Smooth muscle cell (in vitro differentiated cells): Measurements from ENCODE around the gene AGAP3. TPM values are rescaled to one million over a fixed set of nuclear protein-coding genes. Genes with fewer than 3 reads are reported as not detected.

Experiments
- DNase-seq: peaks from one replicate; lab custom pipeline; 2025; ENCODE audit not compliant: unreplicated experiment; lab: John Stamatoyannopoulos, UW
- H2AFZ ChIP-seq: fragments of 200-600 bp; sonication (generic); 2 replicates; pipeline ENCODE4 v1.6.0; 2016; ENCODE audit warnings: antibody characterized with exemption, low read depth, mild to moderate bottlenecking
- H3F3A ChIP-seq: fragments of 200-600 bp; sonication (generic); 2 replicates; pipeline ENCODE4 v1.6.0; 2017; ENCODE audit warnings: antibody characterized with exemption, low read depth
- H3K27ac ChIP-seq: fragments of 200-600 bp; sonication (generic); 2 replicates; pipeline ENCODE4 v1.5.1; 2016; ENCODE audit warnings: low read depth, mild to moderate bottlenecking
- H3K27me3 ChIP-seq: fragments of 200-600 bp; sonication (generic); 2 replicates; pipeline ENCODE4 v1.6.1; 2016; ENCODE audit warnings: low read depth, mild to moderate bottlenecking
- H3K36me3 ChIP-seq: fragments of 200-600 bp; sonication (generic); 2 replicates; pipeline ENCODE4 v1.5.1; 2016; ENCODE audit warnings: low read depth
- H3K4me1 ChIP-seq: fragments of 200-600 bp; sonication (generic); 2 replicates; pipeline ENCODE4 v1.5.1; 2016; ENCODE audit warnings: low read depth
- H3K4me2 ChIP-seq: fragments of 200-600 bp; sonication (generic); 2 replicates; pipeline ENCODE4 v1.6.0; 2016; ENCODE audit warnings: mild to moderate bottlenecking
- H3K4me3 ChIP-seq: fragments of 200-600 bp; sonication (generic); 2 replicates; pipeline ENCODE4 v1.5.1; 2016; ENCODE audit warnings: mild to moderate bottlenecking
- H3K79me2 ChIP-seq: fragments of 200-600 bp; sonication (generic); 2 replicates; pipeline ENCODE4 v1.6.0; 2016; ENCODE audit warnings: low read depth, mild to moderate bottlenecking
- H3K9ac ChIP-seq: fragments of 200-600 bp; sonication (generic); 2 replicates; pipeline ENCODE4 v1.6.0; 2016; ENCODE audit warnings: low read depth
- H3K9me3 ChIP-seq: fragments of 200-600 bp; sonication (generic); replicated peaks from 2 replicates; pipeline ENCODE4 v1.5.1; 2016; ENCODE audit warnings: low read depth
- H4K20me1 ChIP-seq: fragments of 200-600 bp; sonication (generic); 2 replicates; pipeline ENCODE4 v1.6.0; 2016; ENCODE audit warnings: low read depth
- CTCF ChIP-seq: fragments of 200-600 bp; sonication (generic); IDR thresholded peaks from 2 replicates; pipeline ENCODE4 v1.5.1; 2017; ENCODE audit warnings: borderline replicate concordance, mild to moderate bottlenecking, antibody characterized with exemption; ENCODE audit not compliant: insufficient read depth, poor library complexity, severe bottlenecking
- WGBS: methylation state at CpG from one replicate; pipeline ENCODE4 v1.1.7; 2016; ENCODE audit warnings: low lambda C conversion rate; 5-methylcytosine and 5-hydroxymethylcytosine counted together
- polyA plus RNA-seq: library from polyadenylated mRNA; unstranded; fragments of >200 nt; fragmentation: Nextera tagmentation; extraction: Ambion mirVana; gene quantifications from 2 replicates; pipeline ENCODE4 v1.2.1, GENCODE V29; 2016
- total RNA-seq: library from RNA; depleted of rRNA; stranded (reverse); fragments of >200 nt; gene quantifications from 2 replicates; pipeline ENCODE4 v1.2.3, GENCODE V29; 2014

Gene AGAP3
- total and polyA plus RNA-seq, 2 experiments from 2014 or later = 29.8 to 51.4 TPM

- no peak overlapping the region for H2AFZ ChIP-seq
- H3K9ac ChIP-seq = no peak overlapping the region
- DNase-seq = no peak
- H3K4me1 ChIP-seq = no peaks in the 10 kb centered on the region
- no peak overlapping the region for H3K27ac ChIP-seq
- 93% methylated on average over 3 of the region's 3 CpGs for WGBS
- peaks cover 72% of the 10 kb centered on the region for H3K79me2 ChIP-seq
- H3K36me3 ChIP-seq = no peaks in the 10 kb centered on the region
- TF ChIP-seq CTCF = no peak
- H3K9me3 ChIP-seq = no peaks in the 10 kb centered on the region
- H3K4me3 ChIP-seq = no peak overlapping the region
- H3F3A ChIP-seq = no peaks in the 10 kb centered on the region
- H3K27me3 ChIP-seq = no peaks in the 10 kb centered on the region
- no peak overlapping the region for H3K4me2 ChIP-seq
- peaks cover 91% of the 10 kb centered on the region for H4K20me1 ChIP-seq
These were observed 16.7 kb downstream of the AGAP3 start for GRCh38 chr7:151102991-151103390.

- H3K4me2 ChIP-seq = no peak overlapping the region
- H3K36me3 ChIP-seq = no peaks in the 10 kb centered on the region
- H4K20me1 ChIP-seq = peaks cover 90% of the 10 kb centered on the region
- 79% methylated on average over 12 of the region's 12 CpGs for WGBS
- no peak overlapping the region for H3K27ac ChIP-seq
- H3K9me3 ChIP-seq = no peaks in the 10 kb centered on the region
- no peaks in the 10 kb centered on the region for H3K27me3 ChIP-seq
- no peak for DNase-seq
- H3K9ac ChIP-seq = no peak overlapping the region
- H3K4me3 ChIP-seq = no peak overlapping the region
- H3K79me2 ChIP-seq = peaks cover 71% of the 10 kb centered on the region
- no peak for TF ChIP-seq CTCF
- H2AFZ ChIP-seq = no peak overlapping the region
- H3K4me1 ChIP-seq = no peaks in the 10 kb centered on the region
- peaks cover 4% of the 10 kb centered on the region for H3F3A ChIP-seq
These were observed 17.7 kb downstream of the AGAP3 start for GRCh38 chr7:151103973-151104372.

- Histone ChIP-seq H3K27me3 (no peaks in the 10 kb centered on the region), H3K9ac (no peak overlapping the region), H3K9me3 (no peaks in the 10 kb centered on the region), H4K20me1 (peaks cover 90% of the 10 kb centered on the region), H3K27ac (peak overlapping the region; percentile 44), H3K4me3 (no peak overlapping the region), H3K79me2 (peaks cover 69% of the 10 kb centered on the region), H3K36me3 (no peaks in the 10 kb centered on the region), H3F3A (peaks cover 4% of the 10 kb centered on the region), H3K4me2 (no peak overlapping the region), H2AFZ (no peak overlapping the region), H3K4me1 (no peaks in the 10 kb centered on the region)
- TF ChIP-seq CTCF = no peak
- 71% methylated on average over 23 of the region's 23 CpGs for WGBS
- DNase-seq = no peak
These were observed 18.3 kb downstream of the AGAP3 start for GRCh38 chr7:151104411-151105235.

- Histone ChIP-seq H3K27me3 (no peaks in the 10 kb centered on the region), H3K9ac (no peak overlapping the region), H3K4me1 (no peaks in the 10 kb centered on the region), H3K4me3 (no peak overlapping the region), H3K4me2 (no peak overlapping the region), H3K36me3 (no peaks in the 10 kb centered on the region), H3K27ac (no peak overlapping the region), H3K9me3 (no peaks in the 10 kb centered on the region), H3K79me2 (peaks cover 68% of the 10 kb centered on the region), H4K20me1 (peaks cover 90% of the 10 kb centered on the region), H3F3A (peaks cover 9% of the 10 kb centered on the region), H2AFZ (no peak overlapping the region)
- WGBS = 95% methylated on average over 10 of the region's 10 CpGs
- DNase-seq = no peak
- TF ChIP-seq CTCF = no peak
These were observed 21.6 kb downstream of the AGAP3 start for GRCh38 chr7:151107882-151108281.
